ENCODE measurements around the gene SMIM28. TPM values are rescaled to one million over a fixed set of nuclear protein-coding genes. Genes with fewer than 3 reads are reported as not detected.

The SMIM28 gene
- total RNA-seq, 2 experiments from 2014 or later: not detected

DNA sequence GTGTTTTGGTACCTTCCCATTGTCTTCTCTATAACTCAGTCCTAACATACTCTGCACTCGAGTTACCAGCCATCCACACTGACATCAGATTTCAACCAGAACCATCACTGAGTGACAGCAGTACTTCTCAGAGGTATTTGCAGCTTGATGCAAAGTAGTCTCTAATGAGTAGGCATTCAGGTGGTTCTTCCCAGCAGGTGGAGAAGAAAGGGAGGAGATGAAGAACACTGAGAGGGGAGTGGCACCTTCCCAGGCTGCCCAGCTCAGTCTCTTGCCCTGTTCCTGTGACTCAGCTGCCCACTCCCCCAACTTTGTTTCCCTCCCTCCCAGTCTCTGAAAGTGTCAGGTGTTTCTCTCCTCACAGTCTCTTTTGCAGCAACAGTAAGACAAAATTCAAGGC, 38.7 kb upstream of the SMIM28 start:
- no peak overlapping the region for H2AFZ ChIP-seq (ENCODE audit: low read length)
- DNase-seq (ENCODE audit: low spot score): no peak
- H3K9me2 ChIP-seq (ENCODE audit: insufficient read depth, low read length): no peaks in the 10 kb centered on the region
- no peaks in the 10 kb centered on the region for H3K79me2 ChIP-seq (ENCODE audit: insufficient read depth, low read depth, low read length)
- H3K4me2 ChIP-seq (ENCODE audit: low read length): no peak overlapping the region
- H4K20me1 ChIP-seq (ENCODE audit: insufficient read depth, low read length): no peaks in the 10 kb centered on the region
- ChIA-PET POLR2A (interaction anchor here (0.8 kb wide), 1 partner anchor 38 kb away, joined by 3 read pairs; no protein-coding TSS in a partner anchor), CTCF (ENCODE audit: unreplicated experiment) (no interaction called here)
- TF ChIP-seq EZH2phosphoT487 (IDR thresholded peaks at IDR 0.05; ENCODE audit: borderline replicate concordance, low read depth, low read length): no peak
- TF ChIP-seq, protein P1, sequence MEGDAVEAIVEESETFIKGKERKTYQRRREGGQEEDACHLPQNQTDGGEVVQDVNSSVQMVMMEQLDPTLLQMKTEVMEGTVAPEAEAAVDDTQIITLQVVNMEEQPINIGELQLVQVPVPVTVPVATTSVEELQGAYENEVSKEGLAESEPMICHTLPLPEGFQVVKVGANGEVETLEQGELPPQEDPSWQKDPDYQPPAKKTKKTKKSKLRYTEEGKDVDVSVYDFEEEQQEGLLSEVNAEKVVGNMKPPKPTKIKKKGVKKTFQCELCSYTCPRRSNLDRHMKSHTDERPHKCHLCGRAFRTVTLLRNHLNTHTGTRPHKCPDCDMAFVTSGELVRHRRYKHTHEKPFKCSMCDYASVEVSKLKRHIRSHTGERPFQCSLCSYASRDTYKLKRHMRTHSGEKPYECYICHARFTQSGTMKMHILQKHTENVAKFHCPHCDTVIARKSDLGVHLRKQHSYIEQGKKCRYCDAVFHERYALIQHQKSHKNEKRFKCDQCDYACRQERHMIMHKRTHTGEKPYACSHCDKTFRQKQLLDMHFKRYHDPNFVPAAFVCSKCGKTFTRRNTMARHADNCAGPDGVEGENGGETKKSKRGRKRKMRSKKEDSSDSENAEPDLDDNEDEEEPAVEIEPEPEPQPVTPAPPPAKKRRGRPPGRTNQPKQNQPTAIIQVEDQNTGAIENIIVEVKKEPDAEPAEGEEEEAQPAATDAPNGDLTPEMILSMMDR (conservative IDR thresholded peaks at IDR 0.05; ENCODE audit: low read length): no peak
- H3K4me3 ChIP-seq (ENCODE audit: low read depth, low read length, poor library complexity, severe bottlenecking): no peak overlapping the region
- H3K4me1 ChIP-seq (ENCODE audit: insufficient read depth, low read length, poor library complexity, severe bottlenecking): no peaks in the 10 kb centered on the region
- BruUV-seq (replicated peaks): no TSS peak
- H3K36me3 ChIP-seq (ENCODE audit: insufficient read depth, low read length): no peaks in the 10 kb centered on the region
- intact Hi-C loops (cut with micrococcal nuclease; ENCODE audit: unreplicated experiment): no loop called here
- no peaks in the 10 kb centered on the region for H3K9me3 ChIP-seq (ENCODE audit: low read length)
- no peak overlapping the region for H3K27ac ChIP-seq (ENCODE audit: low read depth, low read length, poor library complexity, severe bottlenecking)

GRCh38 chr6:138341176-138341575, 36.5 kb upstream of the SMIM28 start:
- H2AFZ ChIP-seq (ENCODE audit: low read length): no peak overlapping the region
- no peaks in the 10 kb centered on the region for H4K20me1 ChIP-seq (ENCODE audit: insufficient read depth, low read length)
- H3K4me1 ChIP-seq (ENCODE audit: insufficient read depth, low read length, poor library complexity, severe bottlenecking): no peaks in the 10 kb centered on the region
- BruUV-seq (replicated peaks): no TSS peak
- H3K9me3 ChIP-seq (ENCODE audit: low read length): no peaks in the 10 kb centered on the region
- POLR2A ChIA-PET: no interaction called here
- no peaks in the 10 kb centered on the region for H3K36me3 ChIP-seq (ENCODE audit: insufficient read depth, low read length)
- H3K4me3 ChIP-seq (ENCODE audit: low read depth, low read length, poor library complexity, severe bottlenecking): no peak overlapping the region
- no peaks in the 10 kb centered on the region for H3K79me2 ChIP-seq (ENCODE audit: insufficient read depth, low read depth, low read length)
- H3K9me2 ChIP-seq (ENCODE audit: insufficient read depth, low read length): no peaks in the 10 kb centered on the region
- TF ChIP-seq, protein P1 (conservative IDR thresholded peaks at IDR 0.05; ENCODE audit: low read length): no peak
- TF ChIP-seq EZH2phosphoT487 (IDR thresholded peaks at IDR 0.05; ENCODE audit: borderline replicate concordance, low read depth, low read length): no peak
- intact Hi-C loops (cut with micrococcal nuclease; ENCODE audit: unreplicated experiment): no loop called here
- DNase-seq (ENCODE audit: low spot score): no peak
- CTCF ChIA-PET (ENCODE audit: unreplicated experiment): no interaction called here
- H3K27ac ChIP-seq (ENCODE audit: low read depth, low read length, poor library complexity, severe bottlenecking): no peak overlapping the region
- H3K4me2 ChIP-seq (ENCODE audit: low read length): no peak overlapping the region

GRCh38 chr6:138343112-138343511, 34.6 kb upstream of the SMIM28 start:
- Histone ChIP-seq H2AFZ (ENCODE audit: low read length) (no peak overlapping the region), H3K36me3 (ENCODE audit: insufficient read depth, low read length) (no peaks in the 10 kb centered on the region), H3K27ac (ENCODE audit: low read depth, low read length, poor library complexity, severe bottlenecking) (no peak overlapping the region), H3K4me1 (ENCODE audit: insufficient read depth, low read length, poor library complexity, severe bottlenecking) (no peaks in the 10 kb centered on the region), H3K4me3 (ENCODE audit: low read depth, low read length, poor library complexity, severe bottlenecking) (no peak overlapping the region), H3K79me2 (ENCODE audit: insufficient read depth, low read depth, low read length) (no peaks in the 10 kb centered on the region), H4K20me1 (ENCODE audit: insufficient read depth, low read length) (no peaks in the 10 kb centered on the region), H3K4me2 (ENCODE audit: low read length) (no peak overlapping the region), H3K9me3 (ENCODE audit: low read length) (no peaks in the 10 kb centered on the region), H3K9me2 (ENCODE audit: insufficient read depth, low read length) (no peaks in the 10 kb centered on the region)
- TF ChIP-seq, protein P1 (conservative IDR thresholded peaks at IDR 0.05; ENCODE audit: low read length): no peak
- TF ChIP-seq EZH2phosphoT487 (IDR thresholded peaks at IDR 0.05; ENCODE audit: borderline replicate concordance, low read depth, low read length): no peak
- BruUV-seq (replicated peaks): no TSS peak
- DNase-seq (ENCODE audit: low spot score): no peak
- POLR2A ChIA-PET: no interaction called here
- CTCF ChIA-PET (ENCODE audit: unreplicated experiment): no interaction called here
- intact Hi-C loops (cut with micrococcal nuclease; ENCODE audit: unreplicated experiment): no loop called here

Data from OCI-LY7 (cell line).